GM23338 (cell line): ENCODE measurements around the gene QKI. TPM values are rescaled to one million over a fixed set of nuclear protein-coding genes. Genes with fewer than 3 reads are reported as not detected.

ENCODE experiments used
- ATAC-seq: fragments of 200-7000 bp; cut with Tn5 transposase; 3 replicates; pipeline ENCODE4 v1.9.1; 2020
- DNase-seq: peaks from one replicate; pipeline ENCODE4 v3.0.0-alpha.2; 2015; ENCODE audit warnings: low spot score
- H2AFZ ChIP-seq: fragments of 200-600 bp; sonication (generic); 2 replicates; pipeline ENCODE4 v1.8.0; 2016; ENCODE audit warnings: antibody characterized with exemption, mild to moderate bottlenecking, moderate library complexity
- H3F3A ChIP-seq: fragments of 200-600 bp; sonication (generic); replicated peaks from 2 replicates; pipeline ENCODE4 v1.8.0; 2017; ENCODE audit warnings: antibody characterized with exemption, mixed run types, low read depth
- H3K27ac ChIP-seq: fragments of 200-600 bp; sonication (generic); 2 replicates; pipeline ENCODE4 v1.6.1; 2016; ENCODE audit warnings: low read depth
- H3K27me3 ChIP-seq: fragments of 200-600 bp; sonication (generic); 2 replicates; pipeline ENCODE4 v1.8.0; 2016; ENCODE audit warnings: mild to moderate bottlenecking, mixed run types, moderate library complexity; ENCODE audit not compliant: insufficient read depth
- H3K36me3 ChIP-seq: fragments of 200-600 bp; sonication (generic); 2 replicates; pipeline ENCODE4 v1.8.0; 2016; ENCODE audit warnings: mild to moderate bottlenecking; ENCODE audit not compliant: insufficient read depth
- H3K4me1 ChIP-seq: fragments of 200-600 bp; sonication (generic); 2 replicates; pipeline ENCODE4 v1.8.0; 2016; ENCODE audit warnings: mild to moderate bottlenecking, moderate library complexity; ENCODE audit not compliant: insufficient read depth
- H3K4me2 ChIP-seq: fragments of 200-600 bp; sonication (generic); 2 replicates; pipeline ENCODE4 v1.7.1; 2017; ENCODE audit warnings: mixed run types
- H3K4me3 ChIP-seq: fragments of 200-600 bp; sonication (generic); 2 replicates; pipeline ENCODE4 v1.6.1; 2016; ENCODE audit warnings: mixed run types
- H3K79me2 ChIP-seq: fragments of 200-600 bp; sonication (generic); replicated peaks from 2 replicates; pipeline ENCODE4 v1.8.0; 2017; ENCODE audit warnings: mild to moderate bottlenecking; ENCODE audit not compliant: insufficient read depth
- H3K9me2 ChIP-seq: fragments of 200-600 bp; sonication (generic); 2 replicates; pipeline ENCODE4 v1.8.0; 2017; ENCODE audit not compliant: insufficient read depth
- H4K20me1 ChIP-seq: fragments of 200-600 bp; sonication (generic); replicated peaks from 2 replicates; pipeline ENCODE4 v1.8.0; 2017; ENCODE audit warnings: mild to moderate bottlenecking; ENCODE audit not compliant: insufficient read depth
- H3K27ac Mint-ChIP-seq: 2 replicates; pipeline ENCODE4 v1.8.0; 2020; ENCODE audit warnings: inconsistent platforms, mild to moderate bottlenecking, moderate library complexity, mixed read lengths
- H3K27me3 Mint-ChIP-seq: 3 replicates; pipeline ENCODE4 v1.8.0; 2022; ENCODE audit warnings: low read depth, mild to moderate bottlenecking, moderate library complexity, mixed read lengths, inconsistent platforms; ENCODE audit not compliant: insufficient read depth, poor library complexity
- H3K36me3 Mint-ChIP-seq: 3 replicates; pipeline ENCODE4 v1.8.0; 2021; ENCODE audit warnings: low read depth, mild to moderate bottlenecking, inconsistent platforms, moderate library complexity, mixed read lengths
- H3K4me1 Mint-ChIP-seq: 3 replicates; pipeline ENCODE4 v1.8.0; 2020; ENCODE audit warnings: mild to moderate bottlenecking, inconsistent platforms, mixed read lengths
- H3K4me3 Mint-ChIP-seq: 3 replicates; pipeline ENCODE4 v1.8.0; 2021; ENCODE audit warnings: moderate library complexity, mild to moderate bottlenecking, inconsistent platforms, mixed read lengths
- H3K9me3 Mint-ChIP-seq: 3 replicates; pipeline ENCODE4 v1.8.0; 2020; ENCODE audit warnings: moderate library complexity, mild to moderate bottlenecking, inconsistent platforms, mixed read lengths
- CTCF ChIP-seq, 2 experiments: fragments of 200-600 bp in 1 of 2; sonication (generic) in 1 of 2; conservative IDR thresholded peaks; 2 replicates each; pipeline versions ENCODE4 v1.5.1 to v1.6.1; 2016 to 2017; ENCODE audit warnings: antibody characterized with exemption in 2 of 2, low read depth in 2 of 2, mild to moderate bottlenecking in 2 of 2, moderate library complexity in 1 of 2
- ETS1 ChIP-seq: IDR thresholded peaks from 2 replicates; pipeline ENCODE4 v1.6.1; 2016; ENCODE audit warnings: antibody characterized with exemption
- JUNB ChIP-seq: IDR thresholded peaks from one replicate; pipeline ENCODE4 v1.6.1; 2016; ENCODE audit warnings: antibody characterized with exemption; ENCODE audit not compliant: unreplicated experiment
- NANOG ChIP-seq: IDR thresholded peaks from 2 replicates; pipeline ENCODE4 v1.6.1; 2016; ENCODE audit warnings: antibody characterized with exemption, borderline replicate concordance
- POLR2AphosphoS5 ChIP-seq: IDR thresholded peaks from 2 replicates; pipeline ENCODE4 v1.6.1; 2016; ENCODE audit warnings: antibody characterized with exemption, low read depth
- REST ChIP-seq: IDR thresholded peaks from one replicate; pipeline ENCODE4 v1.6.1; 2018; ENCODE audit warnings: antibody characterized with exemption; ENCODE audit not compliant: unreplicated experiment
- STAT1 ChIP-seq: IDR thresholded peaks from one replicate; pipeline ENCODE4 v1.6.1; 2016; ENCODE audit warnings: antibody characterized with exemption; ENCODE audit not compliant: unreplicated experiment
- ZNF114 ChIP-seq: fragments of 250-450 bp; sonication (Bioruptor Pico); IDR thresholded peaks from 2 replicates; pipeline ENCODE4 v1.5.0; 2020; ENCODE audit warnings: mild to moderate bottlenecking, moderate library complexity
- polyA plus RNA-seq: library from polyadenylated mRNA; unstranded; fragments of >200 nt; fragmentation: Nextera tagmentation; extraction: Ambion mirVana; gene quantifications from 2 replicates; pipeline ENCODE4 v1.2.1, GENCODE V29; 2016
- total RNA-seq: library from RNA; depleted of rRNA; stranded (reverse); fragments of >200 nt; shearing (Covaris generic); gene quantifications from 2 replicates; pipeline ENCODE4 v1.2.3, GENCODE V29; 2014

The QKI gene
- total and polyA plus RNA-seq, 2 experiments from 2014 or later = 60.8 to 159 TPM

GRCh38 chr6:163463795-163464194, 49.3 kb downstream of the QKI start:
- H3K27me3 Mint-ChIP-seq = peaks cover 2% of the 10 kb centered on the region
- Histone ChIP-seq H3K9me2 (no peaks in the 10 kb centered on the region), H3K27me3 (no peaks in the 10 kb centered on the region), H3K27ac (no peak overlapping the region), H3K79me2 (peaks cover 100% of the 10 kb centered on the region), H3K4me3 (no peak overlapping the region), H3K4me1 (peaks cover 12% of the 10 kb centered on the region), H3F3A (no peaks in the 10 kb centered on the region), H2AFZ (no peak overlapping the region), H3K36me3 (no peaks in the 10 kb centered on the region), H3K4me2 (no peak overlapping the region), H4K20me1 (peaks cover 6% of the 10 kb centered on the region; the same call in 1 of the 2 replicates)
- H3K4me3 Mint-ChIP-seq = no peak overlapping the region
- H3K9me3 Mint-ChIP-seq = no peaks in the 10 kb centered on the region
- H3K27ac Mint-ChIP-seq = 0 out of 2 replicates have a peak overlapping the region, but pooled peaks have one; percentile 57
- peaks cover 6% of the 10 kb centered on the region; the same call in 2 of the 3 replicates for H3K36me3 Mint-ChIP-seq
- ATAC-seq = no peak
- TF ChIP-seq STAT1 = no peak
- TF ChIP-seq CTCF (conservative IDR thresholded peaks at IDR 0.05; ENCODE audit: low read depth in 2 of 2) = no peak
- no peak for TF ChIP-seq JUNB
- no peak for TF ChIP-seq POLR2AphosphoS5
- TF ChIP-seq REST = no peak
- no peak for TF ChIP-seq NANOG
- no peak for TF ChIP-seq ZNF114 (CRISPR knock-in tag)
- H3K4me1 Mint-ChIP-seq = peaks cover 21% of the 10 kb centered on the region
- DNase-seq = no peak

GRCh38 chr6:163466839-163467390, 52.4 kb downstream of the QKI start:
- H4K20me1 ChIP-seq = peaks cover 6% of the 10 kb centered on the region; the same call in 1 of the 2 replicates
- H3K79me2 ChIP-seq = peaks cover 100% of the 10 kb centered on the region
- H3K27ac Mint-ChIP-seq = no peak overlapping the region
- TF ChIP-seq ETS1 = no peak
- TF ChIP-seq CTCF (conservative IDR thresholded peaks at IDR 0.05; ENCODE audit: low read depth in 2 of 2) = no peak
- no peak for TF ChIP-seq ZNF114 (CRISPR knock-in tag)

More at GRCh38 chr6:163466839-163467390, 52.4 kb downstream of the QKI start:
- Mint-ChIP-seq H3K36me3 (peaks cover 34% of the 10 kb centered on the region), H3K27me3 (no peaks in the 10 kb centered on the region), H3K9me3 (peaks cover 20% of the 10 kb centered on the region), H3K4me1 (no peaks in the 10 kb centered on the region; the same call in 2 of the 3 replicates), H3K4me3 (no peak overlapping the region)
- H3K9me2 ChIP-seq = no peaks in the 10 kb centered on the region
- no peak overlapping the region for H2AFZ ChIP-seq
- H3K4me3 ChIP-seq = no peak overlapping the region
- no peak for DNase-seq
- 0 out of 2 replicates have a peak, but pooled peaks cover 7% of the 10 kb centered on the region for H3K36me3 ChIP-seq
- no peaks in the 10 kb centered on the region for H3K27me3 ChIP-seq
- H3K4me2 ChIP-seq = no peak overlapping the region
- no peak overlapping the region for H3K27ac ChIP-seq
- no peak for ATAC-seq
- no peaks in the 10 kb centered on the region for H3K4me1 ChIP-seq
- no peaks in the 10 kb centered on the region for H3F3A ChIP-seq
